ENCODE data around the gene PLAGL2. TPM values are rescaled to one million over a fixed set of nuclear protein-coding genes. Genes with fewer than 3 reads are reported as not detected.

The PLAGL2 gene
- total RNA-seq, 8 experiments from 2014 or later: 2.7 to 9.6 (median 7.1) TPM

DNA sequence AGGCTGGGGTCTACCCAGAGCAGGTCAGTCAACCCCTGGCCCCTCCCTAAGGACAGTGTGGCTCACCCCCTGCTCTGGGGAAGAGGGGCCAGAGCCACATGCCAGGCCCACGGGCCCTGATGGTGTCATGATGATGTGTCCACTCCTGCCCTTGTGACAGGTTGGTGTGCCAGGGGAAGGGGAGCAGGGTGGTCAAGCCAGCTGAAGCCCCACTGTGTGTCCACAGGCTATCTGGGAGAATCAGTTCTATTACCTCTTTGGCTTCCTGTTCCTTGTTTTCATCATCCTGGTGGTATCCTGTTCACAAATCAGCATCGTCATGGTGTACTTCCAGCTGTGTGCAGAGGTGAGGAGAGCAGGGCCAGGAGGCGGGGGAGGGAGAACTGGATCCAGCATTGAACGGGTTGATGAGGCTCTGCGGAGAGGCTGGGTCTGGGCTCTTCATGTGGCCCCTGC, 47.7 kb downstream of the PLAGL2 start:
- no peaks in the 10 kb centered on the region for H3K4me1 ChIP-seq (replicated peaks in 1 of 2)
- no peak overlapping the region for H3K4me3 ChIP-seq
- ATAC-seq (replicated peaks in 6 of 8): no peak
- WGBS, 10 experiments: 0 to 89% methylated on average over 1 to 3 of the region's 5 CpGs; no CpG with 5 or more reads in 8 of the 10 experiments
- H3K27ac ChIP-seq: no peak overlapping the region
- in situ Hi-C loops (cut with MboI; ENCODE audit: low pct_unique_long_range_greater_than_20kb in 2 of 9, low sequenced_read_pairs in 9 of 9, unreplicated experiment in 9 of 9): no loop called here

DNA sequence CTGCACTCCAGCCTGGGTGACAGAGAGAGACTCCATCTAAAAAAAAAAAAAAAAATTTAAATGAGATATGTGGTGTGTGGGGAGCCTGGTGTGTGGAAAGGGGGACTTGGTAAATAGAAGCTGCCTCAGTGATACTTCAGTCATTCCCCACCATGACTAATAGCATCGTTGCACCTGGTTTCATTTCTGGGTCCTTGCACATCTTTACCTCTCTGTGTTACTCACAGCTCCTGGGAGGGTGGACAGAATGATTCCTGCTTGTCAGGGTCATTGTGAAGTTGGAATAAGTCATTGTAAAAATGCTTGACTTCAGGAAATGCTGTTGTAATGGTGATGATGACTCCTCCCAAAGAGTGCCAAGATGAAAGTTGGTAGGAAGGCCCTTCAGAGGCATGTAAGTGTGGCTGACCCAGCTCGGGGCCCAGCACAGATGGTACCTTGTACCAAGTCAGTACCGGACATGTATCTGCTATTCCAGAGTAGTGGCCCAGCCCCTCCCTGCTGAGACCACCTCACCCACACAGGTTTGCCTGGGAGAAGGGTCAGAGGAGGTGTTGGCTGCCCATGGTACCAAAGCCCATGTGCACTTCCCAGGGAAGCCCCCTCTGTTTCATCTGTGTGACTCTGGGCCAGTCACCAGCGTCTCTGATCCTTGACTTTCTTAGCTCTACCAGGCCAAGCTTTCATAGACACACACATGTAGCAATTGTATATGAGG, 48.4 kb downstream of the PLAGL2 start:
- ATAC-seq (replicated peaks in 6 of 8): no peak
- Histone ChIP-seq H3K4me3 (no peak overlapping the region), H3K4me1 (replicated peaks in 1 of 2) (no peaks in the 10 kb centered on the region), H3K27ac (no peak overlapping the region)
- 60 to 100% (median 90%) methylated on average over 1 to 3 of the region's 4 CpGs; no CpG with 5 or more reads in 4 of the 10 experiments for WGBS, 10 experiments
- in situ Hi-C loops (cut with MboI; ENCODE audit: low pct_unique_long_range_greater_than_20kb in 2 of 9, low sequenced_read_pairs in 9 of 9, unreplicated experiment in 9 of 9): no loop called here

GRCh38 chr20:32158351-32158750, 49.2 kb downstream of the PLAGL2 start:
- in situ Hi-C loops (cut with MboI; ENCODE audit: low pct_unique_long_range_greater_than_20kb in 2 of 9, low sequenced_read_pairs in 9 of 9, unreplicated experiment in 9 of 9): no loop called here
- WGBS, 10 experiments: 78 to 100% (median 90%) methylated on average over 2 to 8 of the region's 11 CpGs; no CpG with 5 or more reads in 5 of the 10 experiments
- Histone ChIP-seq H3K4me1 (replicated peaks in 1 of 2) (no peaks in the 10 kb centered on the region), H3K27ac (no peak overlapping the region), H3K4me3 (no peak overlapping the region)
- ATAC-seq (replicated peaks in 6 of 8): no peak

- Histone ChIP-seq H3K27ac (no peak overlapping the region), H3K4me1 (replicated peaks in 1 of 2) (no peaks in the 10 kb centered on the region), H3K4me3 (no peak overlapping the region)
- in situ Hi-C loops (cut with MboI; ENCODE audit: low pct_unique_long_range_greater_than_20kb in 2 of 9, low sequenced_read_pairs in 9 of 9, unreplicated experiment in 9 of 9): no loop called here
- WGBS, 10 experiments: 80 to 100% (median 100%) methylated on average over 1 to 5 of the region's 14 CpGs; no CpG with 5 or more reads in 5 of the 10 experiments
- no peak for ATAC-seq (replicated peaks in 6 of 8)
These were observed 49.9 kb downstream of the PLAGL2 start for GRCh38 chr20:32157611-32158010.

DNA sequence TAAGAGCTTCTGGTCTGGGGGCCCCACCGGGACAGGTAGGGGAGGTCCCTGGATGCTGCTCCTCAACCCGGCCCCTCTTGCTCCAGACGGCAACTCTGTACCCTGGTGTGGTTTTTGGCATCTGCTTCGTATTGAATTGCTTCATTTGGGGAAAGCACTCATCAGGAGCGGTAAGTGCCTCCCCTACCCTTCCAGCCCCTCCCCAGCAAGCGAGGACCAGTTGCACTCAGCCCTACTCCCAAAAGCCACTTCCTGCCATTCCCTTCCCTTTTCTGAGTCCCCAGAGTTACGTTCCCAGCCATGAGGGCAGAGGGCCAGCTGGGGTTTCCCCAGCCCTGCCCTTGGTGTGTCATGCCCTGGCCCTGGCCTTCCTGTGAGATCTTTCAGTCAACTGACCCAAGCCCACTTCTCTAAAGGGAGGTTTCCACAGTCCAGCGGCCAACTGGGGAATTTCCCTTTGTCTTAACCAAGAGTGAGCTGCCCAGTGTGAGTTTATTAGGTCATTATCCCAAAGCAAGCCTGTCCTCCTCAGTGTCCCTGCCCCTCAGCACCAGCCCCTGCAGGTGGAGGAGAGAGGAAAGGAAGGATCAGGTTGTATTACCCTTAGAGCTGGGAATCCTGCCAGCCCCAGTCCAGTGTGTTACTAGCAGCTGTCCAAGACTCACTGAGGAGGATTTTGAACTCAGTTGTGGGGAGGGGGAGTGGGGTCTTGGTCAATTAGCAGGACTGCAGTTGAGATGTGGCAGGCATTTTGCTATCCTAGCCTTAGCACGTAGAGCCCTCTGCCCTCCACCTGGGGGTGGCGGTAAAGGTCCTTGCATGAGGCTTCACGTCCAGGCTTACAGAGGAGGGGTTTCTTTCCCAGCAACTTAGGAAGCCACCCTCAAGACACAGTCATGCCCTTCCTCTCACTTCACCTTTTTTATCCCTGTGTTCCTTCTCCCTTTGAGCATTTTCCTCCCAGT, 52.2 kb downstream of the PLAGL2 start:
- WGBS, 10 experiments: 40 to 84% (median 64%) methylated on average over 1 to 6 of the region's 11 CpGs; no CpG with 5 or more reads in 3 of the 10 experiments
- no peaks in the 10 kb centered on the region for H3K4me1 ChIP-seq (replicated peaks in 1 of 2)
- in situ Hi-C loops (cut with MboI; ENCODE audit: low pct_unique_long_range_greater_than_20kb in 2 of 9, low sequenced_read_pairs in 9 of 9, unreplicated experiment in 9 of 9): no loop called here
- H3K4me3 ChIP-seq: no peak overlapping the region
- no peak overlapping the region for H3K27ac ChIP-seq
- ATAC-seq (replicated peaks in 6 of 8): peak; percentile 52 to 97 (median 62)

- WGBS, 10 experiments: 83 to 100% (median 96%) methylated on average over 1 to 4 of the region's 5 CpGs; no CpG with 5 or more reads in 7 of the 10 experiments
- no peak for ATAC-seq (replicated peaks in 6 of 8)
- Histone ChIP-seq H3K27ac (no peak overlapping the region), H3K4me1 (replicated peaks in 1 of 2) (no peaks in the 10 kb centered on the region), H3K4me3 (no peak overlapping the region)
- in situ Hi-C loops (cut with MboI; ENCODE audit: low pct_unique_long_range_greater_than_20kb in 2 of 9, low sequenced_read_pairs in 9 of 9, unreplicated experiment in 9 of 9): no loop called here
These were observed 53.8 kb downstream of the PLAGL2 start for GRCh38 chr20:32153771-32154170.

DNA sequence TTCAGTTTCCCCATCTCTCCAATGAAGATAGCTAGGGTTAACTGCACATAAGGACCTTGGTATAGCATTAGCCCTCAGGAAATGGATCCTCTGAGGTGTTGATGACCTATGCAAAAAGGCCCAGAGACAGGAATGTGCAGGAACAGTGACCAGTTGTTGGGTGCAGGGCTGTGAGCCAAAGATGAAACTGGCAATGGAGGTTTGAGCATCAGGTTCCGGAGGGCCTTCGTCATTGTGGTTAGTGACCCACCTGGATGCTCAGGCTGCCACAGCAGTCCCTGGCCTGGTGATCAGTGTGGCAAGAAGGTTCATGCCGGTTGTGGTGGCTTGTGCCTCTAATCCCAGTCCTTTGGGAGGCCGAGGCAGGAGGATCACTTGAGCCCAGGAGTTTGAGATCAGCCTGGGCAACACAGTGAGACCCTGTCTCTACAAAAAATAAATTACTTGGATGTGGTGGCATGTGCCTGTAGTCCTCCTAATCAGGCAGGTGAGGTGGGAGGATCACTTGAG, 54.3 kb downstream of the PLAGL2 start:
- Histone ChIP-seq H3K4me3 (no peak overlapping the region), H3K27ac (no peak overlapping the region), H3K4me1 (replicated peaks in 1 of 2) (no peaks in the 10 kb centered on the region)
- WGBS, 10 experiments: 80 to 100% (median 92%) methylated on average over 1 to 4 of the region's 4 CpGs; no CpG with 5 or more reads in 5 of the 10 experiments
- no peak for ATAC-seq (replicated peaks in 6 of 8)
- in situ Hi-C loops (cut with MboI; ENCODE audit: low pct_unique_long_range_greater_than_20kb in 2 of 9, low sequenced_read_pairs in 9 of 9, unreplicated experiment in 9 of 9): no loop called here

DNA sequence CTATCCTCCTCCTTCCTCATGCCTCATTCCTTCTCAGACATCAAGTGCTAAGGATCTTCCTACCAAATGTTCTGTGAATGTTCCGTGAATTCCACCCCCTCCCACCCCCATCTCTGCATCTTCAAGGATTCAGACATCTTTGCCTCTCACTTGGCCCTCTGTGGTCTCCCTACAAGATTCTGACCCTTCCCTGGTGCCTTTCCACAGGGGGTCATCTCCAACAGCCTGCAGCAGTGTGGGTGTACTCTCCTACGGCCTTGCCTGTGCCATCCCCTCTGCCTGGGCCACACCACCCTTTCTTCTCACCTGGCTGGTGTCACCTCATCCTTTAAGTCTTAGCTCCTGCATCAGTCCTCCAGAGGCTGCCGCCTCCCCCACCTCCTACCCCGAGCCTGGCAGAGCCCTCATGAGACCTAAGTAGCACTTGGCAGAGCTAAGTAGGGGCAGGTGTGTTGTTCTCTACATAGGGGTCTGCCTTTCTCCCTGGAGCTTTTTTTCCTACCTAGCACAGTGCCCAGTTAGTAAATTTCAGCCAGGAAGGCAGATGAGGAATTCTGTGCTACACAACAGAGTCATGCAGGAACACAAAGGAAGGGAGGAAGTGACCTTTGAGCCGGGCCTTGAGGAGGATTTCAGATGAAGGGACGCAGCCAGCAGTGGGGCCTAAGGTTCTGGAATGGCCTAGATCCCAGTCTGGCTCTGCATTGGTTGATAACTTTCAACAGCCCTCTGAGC, 55.0 kb downstream of the PLAGL2 start:
- in situ Hi-C loops (cut with MboI; ENCODE audit: low pct_unique_long_range_greater_than_20kb in 2 of 9, low sequenced_read_pairs in 9 of 9, unreplicated experiment in 9 of 9): no loop called here
- no peak for ATAC-seq (replicated peaks in 6 of 8)
- no peaks in the 10 kb centered on the region for H3K4me1 ChIP-seq (replicated peaks in 1 of 2)

GRCh38 chr20:32150291-32150848, 57.2 kb downstream of the PLAGL2 start:
- 86 to 100% (median 100%) methylated on average over 1 to 4 of the region's 10 CpGs; no CpG with 5 or more reads in 3 of the 10 experiments for WGBS, 10 experiments

More for the DNA sequence above, 55.0 kb downstream of the PLAGL2 start:
- Histone ChIP-seq H3K27ac (no peak overlapping the region), H3K4me3 (no peak overlapping the region)
- 81 to 100% (median 95%) methylated on average over 1 to 3 of the region's 6 CpGs; no CpG with 5 or more reads in 4 of the 10 experiments for WGBS, 10 experiments

GRCh38 chr20:32149566-32150170, 57.9 kb downstream of the PLAGL2 start:
- no peak overlapping the region for H3K27ac ChIP-seq
- H3K4me3 ChIP-seq: no peak overlapping the region
- H3K4me1 ChIP-seq (replicated peaks in 1 of 2): no peaks in the 10 kb centered on the region
- no peak for ATAC-seq (replicated peaks in 6 of 8)
- in situ Hi-C loops (cut with MboI; ENCODE audit: low pct_unique_long_range_greater_than_20kb in 2 of 9, low sequenced_read_pairs in 9 of 9, unreplicated experiment in 9 of 9): loop anchor here in 1 of 9 experiments (25.0 kb wide), 1 partner anchor 88 kb away; no protein-coding TSS in a partner anchor
- WGBS, 10 experiments: 70 to 100% (median 96%) methylated on average over 2 to 6 of the region's 8 CpGs; no CpG with 5 or more reads in 6 of the 10 experiments

More at GRCh38 chr20:32150291-32150848, 57.2 kb downstream of the PLAGL2 start:
- in situ Hi-C loops (cut with MboI; ENCODE audit: low pct_unique_long_range_greater_than_20kb in 2 of 9, low sequenced_read_pairs in 9 of 9, unreplicated experiment in 9 of 9): no loop called here
- Histone ChIP-seq H3K27ac (no peak overlapping the region), H3K4me3 (no peak overlapping the region), H3K4me1 (replicated peaks in 1 of 2) (no peaks in the 10 kb centered on the region)
- ATAC-seq (replicated peaks in 6 of 8): no peak

- WGBS, 10 experiments: 90 to 100% (median 100%) methylated on average over 1 to 3 of the region's 8 CpGs; no CpG with 5 or more reads in 5 of the 10 experiments
- in situ Hi-C loops (cut with MboI; ENCODE audit: low pct_unique_long_range_greater_than_20kb in 2 of 9, low sequenced_read_pairs in 9 of 9, unreplicated experiment in 9 of 9): loop anchor here in 1 of 9 experiments (25.0 kb wide), 1 partner anchor 92 kb away; no protein-coding TSS in a partner anchor
- no peaks in the 10 kb centered on the region for H3K4me1 ChIP-seq (replicated peaks in 1 of 2)
- H3K4me3 ChIP-seq: no peak overlapping the region
- no peak overlapping the region for H3K27ac ChIP-seq
- ATAC-seq (replicated peaks in 6 of 8): no peak
These were observed 62.5 kb downstream of the PLAGL2 start for GRCh38 chr20:32144898-32145662.
